HG03432 (cell line): ENCODE results near the gene NARF.
"Not testable (repeated sequence)": the region's sequence is repeated elsewhere in the genome, so short reads cannot be mapped to it uniquely, and the experiment has no call there.

Experiments
- ATAC-seq: cut with Tn5 transposase; IDR thresholded peaks from one replicate; pipeline ENCODE4 v1.9.1; 2021; ENCODE audit warnings: mild to moderate bottlenecking, moderate library complexity; ENCODE audit not compliant: unreplicated experiment

NARF gene

DNA sequence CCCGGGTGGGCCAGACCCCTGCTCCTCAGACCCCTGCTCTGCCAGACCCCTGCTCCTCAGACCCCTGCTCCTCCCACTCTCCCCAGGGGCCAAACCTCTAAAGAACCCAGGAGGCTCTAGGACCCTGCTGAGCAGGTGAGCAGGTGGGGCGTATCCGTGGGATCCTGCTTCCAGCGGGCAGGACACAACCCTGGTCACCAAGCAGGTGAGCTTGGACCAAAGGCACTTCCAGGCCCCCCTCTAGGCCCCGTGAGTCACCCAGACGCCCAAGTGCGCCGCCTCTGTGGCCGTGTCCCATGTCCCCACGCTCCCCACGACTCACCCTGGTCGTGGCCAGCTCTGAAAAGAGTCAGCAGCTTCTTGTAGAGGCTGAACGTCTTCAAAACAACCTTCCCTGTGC lies 13.0 kb upstream of the NARF start:
- no peak for ATAC-seq

DNA sequence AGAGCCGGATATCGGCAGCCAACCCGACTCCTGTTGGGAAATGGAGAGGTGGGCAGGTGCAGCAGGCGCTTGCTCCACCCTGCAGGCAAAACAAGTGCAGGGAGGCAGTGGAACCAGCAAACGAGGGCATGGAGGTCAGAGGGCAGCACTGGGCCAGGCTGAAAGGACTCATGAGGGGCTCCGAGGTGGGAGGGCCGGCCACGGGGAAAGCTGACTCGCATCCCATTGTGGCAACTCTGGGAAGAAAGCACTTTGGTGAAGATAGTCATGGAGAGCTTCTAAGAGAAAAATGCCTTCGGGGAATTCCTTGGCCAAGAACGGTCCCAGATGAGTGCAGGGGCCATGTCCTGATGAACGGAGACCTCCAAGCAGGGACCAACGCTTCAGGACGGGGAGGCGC lies 12.4 kb upstream of the NARF start:
- no peak for ATAC-seq

GRCh38 chr17:82446649-82447048 lies 11.9 kb upstream of the NARF start:
- ATAC-seq = no peak

- ATAC-seq = no peak
Measured at GRCh38 chr17:82447876-82448275, 10.7 kb upstream of the NARF start.

DNA sequence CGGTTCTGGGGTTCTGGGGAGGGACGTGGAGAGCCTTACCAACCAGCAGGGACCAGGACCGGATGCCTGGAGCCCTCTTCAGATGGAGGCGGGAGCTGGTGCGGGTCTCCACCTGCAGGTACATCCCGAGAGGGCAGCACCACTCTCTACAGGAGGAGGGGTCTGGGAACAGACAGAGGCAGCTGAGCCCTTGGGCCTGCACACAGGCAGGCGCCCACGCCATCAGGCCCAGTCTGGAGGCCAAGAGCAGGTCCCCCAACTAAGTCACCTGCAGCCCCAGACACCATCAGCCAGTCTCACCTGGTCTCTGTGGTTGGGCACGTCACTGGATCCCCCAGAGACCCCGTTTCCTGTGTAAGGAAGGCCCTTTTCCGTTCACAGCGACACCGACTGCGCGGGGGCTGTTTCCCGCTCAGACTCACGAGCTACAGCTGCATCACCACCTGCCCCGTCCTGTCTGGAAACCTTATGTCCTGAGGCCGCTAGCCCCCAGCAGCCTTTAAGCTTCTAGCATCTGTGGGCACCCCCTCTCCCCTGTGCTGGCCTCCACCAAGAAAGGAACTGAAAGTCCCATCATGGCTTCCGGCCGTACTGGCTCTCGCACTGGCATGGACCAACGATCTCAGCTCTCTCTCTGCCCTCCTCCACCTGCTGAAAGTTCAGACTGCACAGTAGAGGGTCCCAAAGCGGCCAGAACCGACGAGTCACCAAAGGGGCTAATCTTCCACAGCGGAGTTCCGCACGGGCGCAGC lies 9.2 kb upstream of the NARF start:
- ATAC-seq = peak; percentile 56

DNA sequence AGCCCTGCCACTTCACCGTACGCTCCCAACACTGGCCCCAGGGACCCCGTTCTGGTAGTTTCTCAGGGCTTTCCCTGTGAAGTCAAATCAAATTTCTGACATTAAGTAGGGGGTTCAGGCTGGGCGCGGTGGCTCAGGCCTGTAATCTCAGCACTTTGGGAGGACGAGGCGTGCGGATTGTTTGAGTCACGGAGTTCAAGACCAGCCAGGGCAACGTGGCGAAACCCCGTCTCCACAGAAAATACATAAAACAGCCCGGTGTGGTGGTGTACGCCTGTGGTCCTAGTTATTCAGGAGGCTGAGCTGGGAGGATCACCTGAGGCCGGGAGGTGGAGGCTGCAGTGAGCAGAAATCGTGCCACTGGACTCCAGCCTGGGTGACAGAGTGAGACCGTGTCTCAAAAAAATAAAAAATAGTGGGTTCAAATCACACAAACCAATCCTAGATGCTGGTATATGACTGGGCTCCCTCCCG lies 8.6 kb upstream of the NARF start:
- no peak for ATAC-seq

DNA sequence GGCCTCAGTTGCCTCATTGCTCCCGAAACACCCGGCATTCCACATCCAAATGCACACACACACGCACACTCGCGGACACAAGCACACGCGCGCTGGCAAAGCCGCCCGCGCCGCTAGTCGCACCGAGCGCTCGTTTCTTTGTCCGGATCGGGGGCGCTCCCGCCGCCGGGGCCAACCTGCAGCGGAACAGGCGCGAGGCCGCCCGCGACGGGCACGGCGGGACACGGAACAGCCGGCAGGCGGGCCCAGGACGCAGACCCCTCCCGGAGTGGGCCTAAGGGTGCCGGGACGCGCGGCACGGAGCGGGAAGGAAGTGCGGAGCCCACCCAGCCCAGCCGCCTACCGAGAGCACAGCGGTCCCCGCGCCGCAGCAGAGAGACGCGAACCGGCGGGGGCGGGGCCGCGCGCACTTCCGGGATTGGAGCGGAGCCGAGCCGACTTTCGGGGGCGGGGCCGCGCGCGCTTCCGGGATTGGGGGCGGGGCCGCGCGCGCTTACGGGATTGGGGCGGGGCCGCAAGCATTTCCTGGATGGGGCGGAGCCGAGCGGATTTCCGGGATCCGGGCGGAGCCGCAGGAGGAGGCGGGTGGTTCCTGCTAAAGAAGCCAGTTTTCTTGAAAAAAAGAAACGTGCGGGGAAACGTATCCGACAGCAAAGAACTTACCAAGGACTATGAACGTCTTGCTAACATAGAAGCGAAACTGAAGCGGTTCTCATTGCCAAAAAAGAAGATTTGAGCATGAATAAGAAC lies 8.0 kb upstream of the NARF start, which contains the start of gene CYBC1:
TSS of gene CYBC1 (minus strand) at position 396 of the 750 bp plus-strand sequence. CDS start 1,498 bp downstream, outside the sequence.
- ATAC-seq = peak; percentile 69

DNA sequence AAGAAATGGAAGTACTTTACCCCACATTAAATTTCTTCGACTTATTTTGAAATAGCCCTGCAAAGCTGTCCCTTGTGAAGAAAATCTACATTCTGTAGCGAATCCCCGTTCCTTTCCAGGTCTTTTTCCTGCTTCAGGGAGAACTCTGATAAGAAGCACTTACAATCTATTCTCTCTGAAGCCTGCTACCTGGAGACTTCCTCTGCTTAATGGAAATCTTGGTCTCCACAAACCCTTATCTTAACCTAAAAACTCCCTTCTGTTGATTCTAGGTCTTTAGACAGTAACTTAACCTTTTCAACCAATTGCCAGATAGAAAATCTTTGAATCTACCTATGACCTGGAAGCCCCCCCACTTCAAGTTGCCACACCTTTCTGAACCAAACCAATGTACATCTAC lies 6.4 kb upstream of the NARF start:
- no peak for ATAC-seq

- ATAC-seq = not testable (repeated sequence)
Measured at GRCh38 chr17:82453151-82453550, 5.4 kb upstream of the NARF start.

DNA sequence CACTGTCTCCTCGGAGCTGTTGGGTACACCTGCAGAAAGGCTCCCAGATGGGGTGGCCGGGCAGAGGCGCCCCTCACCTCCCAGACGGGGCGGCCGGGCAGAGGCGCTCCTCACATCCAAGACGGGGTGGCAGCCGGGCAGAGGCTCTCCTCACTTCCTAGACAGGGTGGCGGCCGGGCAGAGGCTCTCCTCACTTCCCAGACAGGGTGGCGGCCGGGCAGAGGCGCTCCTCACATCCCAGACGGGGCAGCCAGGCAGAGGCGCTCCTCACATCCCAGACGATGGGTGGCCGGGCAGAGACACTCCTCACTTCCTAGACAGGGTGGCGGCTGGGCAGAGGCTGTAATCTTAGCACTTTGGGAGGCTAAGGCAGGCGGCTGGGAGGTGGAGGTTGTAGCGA lies 4.8 kb upstream of the NARF start:
- ATAC-seq = not testable (repeated sequence)

DNA sequence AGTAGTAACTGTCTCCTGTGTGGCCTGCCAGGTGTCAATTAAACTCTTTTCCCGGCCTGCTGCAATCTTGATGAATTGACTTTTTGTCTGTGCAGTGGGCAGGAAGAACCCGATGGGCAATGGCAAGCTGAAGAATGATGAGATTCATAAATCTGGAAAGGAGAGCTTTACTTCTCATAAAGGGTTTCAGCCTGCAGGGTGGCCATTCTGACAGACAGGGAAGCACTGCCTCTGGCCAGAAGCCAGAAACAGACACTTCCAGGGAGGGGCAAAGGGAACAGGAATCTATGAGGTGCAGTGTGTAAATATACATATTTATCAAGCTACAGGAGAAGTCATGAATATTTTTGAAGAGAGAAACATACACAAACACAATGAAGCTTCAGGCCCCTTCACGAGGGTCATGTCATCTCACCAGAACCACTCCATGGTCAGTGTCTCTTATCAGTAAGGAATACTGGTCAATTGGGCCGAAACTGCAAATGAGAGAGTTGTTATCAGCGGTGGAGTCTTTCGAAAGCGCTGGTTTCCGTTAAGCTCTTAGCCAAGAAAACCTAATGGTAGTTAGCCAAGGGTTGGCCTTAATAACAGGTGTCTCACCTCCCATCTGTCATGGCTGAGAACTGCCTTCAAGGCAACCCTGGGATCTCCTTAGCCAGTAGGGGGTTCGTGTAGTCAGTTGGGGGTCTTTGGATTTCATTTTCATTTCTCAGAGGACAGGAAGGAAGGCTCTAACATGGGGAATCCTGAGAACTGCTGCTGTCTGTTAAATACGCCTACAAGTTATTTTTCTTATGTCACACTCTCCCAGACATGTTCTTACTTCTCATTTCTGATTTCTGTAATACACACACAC lies 1.2 kb upstream of the NARF start:
- ATAC-seq = no peak

DNA sequence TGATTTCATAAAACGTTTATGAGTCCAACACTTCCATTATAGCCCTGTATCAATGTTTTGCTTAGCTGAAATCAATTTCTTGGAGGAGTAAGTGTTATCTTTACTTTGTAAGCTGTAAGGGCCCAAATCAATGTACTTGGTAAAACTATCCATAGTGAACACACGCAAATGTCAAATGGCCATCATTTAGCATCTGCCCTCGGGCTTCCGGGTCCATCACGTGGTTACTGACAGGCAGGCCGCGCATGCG lies 687 bp upstream of the NARF start:
- no peak for ATAC-seq

DNA sequence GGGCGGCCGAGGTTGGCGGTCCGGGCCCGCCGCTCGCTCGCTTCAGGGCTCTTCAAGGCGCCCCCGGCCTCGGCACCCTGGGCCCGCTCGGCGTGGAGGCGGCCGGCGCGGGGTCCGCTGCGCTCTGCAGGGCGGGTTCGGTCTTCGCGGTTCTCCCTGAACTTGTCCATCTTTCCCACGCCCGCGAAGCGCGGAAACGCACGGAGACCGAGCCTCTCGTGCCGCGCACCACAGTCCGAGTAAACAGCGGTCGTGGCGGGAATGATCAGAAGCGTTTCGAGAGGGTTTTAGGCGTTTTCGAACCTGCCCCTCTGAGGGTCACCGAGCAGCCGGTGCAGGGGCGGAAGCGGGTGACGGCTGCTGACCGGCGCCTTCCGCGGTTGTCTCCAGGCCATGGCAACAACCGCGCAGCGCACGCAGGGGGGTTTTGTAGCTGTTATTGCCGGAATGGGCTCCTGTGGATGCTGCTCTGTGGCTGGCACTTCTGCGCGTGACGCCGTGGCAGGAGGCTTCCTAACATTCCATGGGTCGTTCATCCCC lies 414 bp downstream of the NARF start:
- no peak for ATAC-seq

GRCh38 chr17:82459936-82460335 lies 1.4 kb downstream of the NARF start:
- not testable (repeated sequence) for ATAC-seq

GRCh38 chr17:82461827-82462524 lies 3.4 kb downstream of the NARF start:
- ATAC-seq = no peak

DNA sequence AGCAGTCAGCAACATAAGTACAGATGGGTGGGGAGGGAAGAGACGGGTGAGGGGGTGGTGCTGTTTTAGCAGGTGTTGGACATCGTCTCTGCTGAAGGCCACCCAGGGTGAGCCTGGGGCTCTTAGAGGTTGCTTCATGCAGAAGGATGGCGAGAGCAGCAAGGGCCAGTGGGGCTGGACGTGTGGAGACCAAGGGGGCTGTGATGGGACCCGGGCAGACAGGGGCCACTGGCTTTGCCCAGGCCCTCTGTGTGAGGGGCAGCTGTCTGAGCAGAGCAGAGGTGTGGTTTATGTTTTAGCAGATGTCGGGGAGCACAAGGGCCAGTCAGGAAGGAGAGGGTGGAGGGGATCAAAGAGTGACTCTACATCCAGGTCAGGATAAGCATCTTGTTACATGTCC lies 4.8 kb downstream of the NARF start:
- ATAC-seq = no peak

- no peak for ATAC-seq
Measured at GRCh38 chr17:82463925-82464566, 5.5 kb downstream of the NARF start.

GRCh38 chr17:82464567-82464929 lies 6.0 kb downstream of the NARF start:
- ATAC-seq = no peak

- ATAC-seq = no peak
Measured at GRCh38 chr17:82465023-82465603, 6.6 kb downstream of the NARF start.

DNA sequence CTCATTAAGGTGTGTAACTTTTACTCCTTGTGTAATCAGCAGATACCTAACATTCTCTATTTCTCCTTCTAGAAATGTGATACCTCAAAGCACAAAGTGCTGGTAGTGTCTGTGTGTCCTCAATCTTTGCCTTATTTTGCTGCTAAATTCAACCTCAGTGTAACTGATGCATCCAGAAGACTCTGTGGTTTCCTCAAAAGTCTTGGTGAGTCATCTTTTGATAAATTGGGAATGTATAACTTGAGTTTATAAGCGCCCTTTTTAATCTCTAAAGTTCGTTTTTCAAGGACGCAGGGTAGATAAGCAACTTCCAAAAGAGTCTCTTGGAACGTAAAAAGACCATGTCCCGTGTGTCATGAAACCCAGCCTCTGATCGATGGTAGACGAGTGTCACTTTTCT lies 10.2 kb downstream of the NARF start:
- no peak for ATAC-seq
